ENCODE results near the gene ARID4B. TPM values are rescaled to one million over a fixed set of nuclear protein-coding genes. Genes with fewer than 3 reads are reported as not detected.

Gene ARID4B, protein sequence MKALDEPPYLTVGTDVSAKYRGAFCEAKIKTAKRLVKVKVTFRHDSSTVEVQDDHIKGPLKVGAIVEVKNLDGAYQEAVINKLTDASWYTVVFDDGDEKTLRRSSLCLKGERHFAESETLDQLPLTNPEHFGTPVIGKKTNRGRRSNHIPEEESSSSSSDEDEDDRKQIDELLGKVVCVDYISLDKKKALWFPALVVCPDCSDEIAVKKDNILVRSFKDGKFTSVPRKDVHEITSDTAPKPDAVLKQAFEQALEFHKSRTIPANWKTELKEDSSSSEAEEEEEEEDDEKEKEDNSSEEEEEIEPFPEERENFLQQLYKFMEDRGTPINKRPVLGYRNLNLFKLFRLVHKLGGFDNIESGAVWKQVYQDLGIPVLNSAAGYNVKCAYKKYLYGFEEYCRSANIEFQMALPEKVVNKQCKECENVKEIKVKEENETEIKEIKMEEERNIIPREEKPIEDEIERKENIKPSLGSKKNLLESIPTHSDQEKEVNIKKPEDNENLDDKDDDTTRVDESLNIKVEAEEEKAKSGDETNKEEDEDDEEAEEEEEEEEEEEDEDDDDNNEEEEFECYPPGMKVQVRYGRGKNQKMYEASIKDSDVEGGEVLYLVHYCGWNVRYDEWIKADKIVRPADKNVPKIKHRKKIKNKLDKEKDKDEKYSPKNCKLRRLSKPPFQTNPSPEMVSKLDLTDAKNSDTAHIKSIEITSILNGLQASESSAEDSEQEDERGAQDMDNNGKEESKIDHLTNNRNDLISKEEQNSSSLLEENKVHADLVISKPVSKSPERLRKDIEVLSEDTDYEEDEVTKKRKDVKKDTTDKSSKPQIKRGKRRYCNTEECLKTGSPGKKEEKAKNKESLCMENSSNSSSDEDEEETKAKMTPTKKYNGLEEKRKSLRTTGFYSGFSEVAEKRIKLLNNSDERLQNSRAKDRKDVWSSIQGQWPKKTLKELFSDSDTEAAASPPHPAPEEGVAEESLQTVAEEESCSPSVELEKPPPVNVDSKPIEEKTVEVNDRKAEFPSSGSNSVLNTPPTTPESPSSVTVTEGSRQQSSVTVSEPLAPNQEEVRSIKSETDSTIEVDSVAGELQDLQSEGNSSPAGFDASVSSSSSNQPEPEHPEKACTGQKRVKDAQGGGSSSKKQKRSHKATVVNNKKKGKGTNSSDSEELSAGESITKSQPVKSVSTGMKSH (N-terminal part only)
- total RNA-seq, result 10 to 100 TPM; 38.8 to 41.9 TPM

DNA sequence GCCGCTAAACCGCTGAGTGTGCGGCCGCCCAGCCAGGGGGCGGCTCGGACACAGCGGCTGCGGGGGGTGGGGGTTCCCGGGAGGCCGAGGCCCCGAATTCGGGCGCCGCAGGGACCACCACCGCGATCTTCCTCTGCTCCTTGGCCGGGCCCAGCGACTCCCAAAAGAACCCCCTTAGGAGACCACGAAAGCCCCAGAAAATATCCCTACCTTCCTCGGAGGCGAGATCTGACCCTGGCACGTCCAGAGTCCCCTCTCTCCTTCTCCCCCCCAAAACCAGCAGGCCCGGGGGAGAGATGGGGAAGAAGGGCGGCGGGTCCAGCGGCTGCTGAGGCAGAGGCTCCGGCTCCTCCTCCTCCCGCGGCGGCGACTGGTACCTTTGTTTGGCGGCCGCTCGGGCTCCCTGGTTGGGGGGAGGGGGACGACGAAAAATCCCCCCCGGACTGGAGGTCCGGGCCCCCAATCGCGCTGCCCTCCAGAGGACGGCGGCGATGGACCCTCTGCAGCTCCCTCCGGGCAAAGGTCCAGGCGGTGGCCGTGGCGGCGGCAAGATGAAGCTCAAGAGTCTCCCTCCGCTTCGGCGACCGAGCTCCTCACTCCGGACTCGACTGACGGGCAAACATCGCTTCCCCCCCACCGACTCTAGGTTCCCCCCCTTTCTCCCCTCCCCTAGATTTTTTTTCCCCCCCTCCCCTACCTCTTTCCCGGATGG lies at the start of gene ARID4B:
Gene ARID4B, minus strand, starts transcription at position 621 of the 712 bp plus-strand sequence. CDS start 1,260 bp downstream, outside the sequence.
- TF ChIP-seq, protein P1, sequence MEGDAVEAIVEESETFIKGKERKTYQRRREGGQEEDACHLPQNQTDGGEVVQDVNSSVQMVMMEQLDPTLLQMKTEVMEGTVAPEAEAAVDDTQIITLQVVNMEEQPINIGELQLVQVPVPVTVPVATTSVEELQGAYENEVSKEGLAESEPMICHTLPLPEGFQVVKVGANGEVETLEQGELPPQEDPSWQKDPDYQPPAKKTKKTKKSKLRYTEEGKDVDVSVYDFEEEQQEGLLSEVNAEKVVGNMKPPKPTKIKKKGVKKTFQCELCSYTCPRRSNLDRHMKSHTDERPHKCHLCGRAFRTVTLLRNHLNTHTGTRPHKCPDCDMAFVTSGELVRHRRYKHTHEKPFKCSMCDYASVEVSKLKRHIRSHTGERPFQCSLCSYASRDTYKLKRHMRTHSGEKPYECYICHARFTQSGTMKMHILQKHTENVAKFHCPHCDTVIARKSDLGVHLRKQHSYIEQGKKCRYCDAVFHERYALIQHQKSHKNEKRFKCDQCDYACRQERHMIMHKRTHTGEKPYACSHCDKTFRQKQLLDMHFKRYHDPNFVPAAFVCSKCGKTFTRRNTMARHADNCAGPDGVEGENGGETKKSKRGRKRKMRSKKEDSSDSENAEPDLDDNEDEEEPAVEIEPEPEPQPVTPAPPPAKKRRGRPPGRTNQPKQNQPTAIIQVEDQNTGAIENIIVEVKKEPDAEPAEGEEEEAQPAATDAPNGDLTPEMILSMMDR (IDR thresholded peaks at IDR 0.05), result no peak
- DNase-seq, result peak; percentile 70
- no peak for ATAC-seq
- Mint-ChIP-seq H3K27ac (peak within 1 kb of the TSS; percentile 94), H3K4me1 (ENCODE audit: low read depth) (peaks cover 46% of the 10 kb centered on the region), H3K36me3 (ENCODE audit: low read depth) (peaks cover 27% of the 10 kb centered on the region), H3K4me3 (peak within 1 kb of the TSS; percentile 98), H3K27me3 (no peaks in the 10 kb centered on the region), H3K9me3 (no peaks in the 10 kb centered on the region)
- ChIA-PET POLR2A (interaction anchor here (0.8 to 2.8 kb wide), 5 partner anchors 15 to 541 kb away, joined by 3 to 15 read pairs (median 4); no protein-coding TSS in a partner anchor), CTCF (interaction anchor here (1.0 to 1.5 kb wide), 2 partner anchors 66 to 89 kb away, joined by 3 to 5 read pairs; no protein-coding TSS in a partner anchor)
- intact Hi-C loops (cut with micrococcal nuclease), result loop anchor here (2.0 to 5.0 kb wide), 4 partner anchors 35 to 199 kb away; partner anchors contain the start of gene TOMM20

DNA sequence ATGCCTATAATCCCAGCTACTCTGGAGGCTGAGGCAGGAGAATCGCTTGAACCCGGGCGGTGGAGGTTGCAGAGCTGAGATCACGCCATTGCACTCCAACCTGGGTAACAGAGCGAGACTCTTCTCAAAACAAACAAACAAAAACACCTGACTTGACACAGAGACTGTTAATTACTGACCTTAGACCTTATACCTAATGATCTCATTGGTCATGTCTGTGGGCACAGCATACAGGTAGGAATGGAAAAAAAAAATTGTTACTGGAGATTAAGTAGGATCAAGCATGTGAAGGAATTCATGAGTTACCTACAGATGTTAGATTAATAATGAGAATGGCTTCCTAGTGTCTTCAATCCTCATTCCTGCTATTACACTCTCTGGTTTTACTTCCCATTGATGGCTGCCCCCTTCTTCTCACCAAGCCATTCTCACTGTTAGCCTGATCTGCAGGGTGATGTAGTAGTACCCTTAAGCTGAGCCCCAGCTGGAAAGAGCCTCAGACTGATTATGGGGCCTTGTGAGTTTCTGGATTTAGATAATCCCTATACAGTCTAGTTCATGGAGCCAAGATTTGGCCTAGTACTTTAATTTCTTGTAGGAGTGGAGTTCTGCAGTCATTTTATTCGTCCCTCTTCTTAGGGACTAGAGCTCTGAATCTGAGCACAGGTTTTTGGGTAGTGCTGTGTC lies 48.1 kb upstream of the ARID4B start:
- DNase-seq, result no peak
- Mint-ChIP-seq H3K9me3 (no peaks in the 10 kb centered on the region), H3K36me3 (ENCODE audit: low read depth) (peaks cover 18% of the 10 kb centered on the region), H3K27ac (no peak overlapping the region), H3K4me1 (ENCODE audit: low read depth) (peaks cover 9% of the 10 kb centered on the region), H3K4me3 (no peak overlapping the region), H3K27me3 (no peaks in the 10 kb centered on the region)
- ATAC-seq, result no peak
- TF ChIP-seq, protein P1 (IDR thresholded peaks at IDR 0.05), result no peak
- POLR2A ChIA-PET, result interaction anchor here (0.9 kb wide), 1 partner anchor 9 kb away, joined by 3 read pairs; the partner anchor contains the start of gene TBCE
- CTCF ChIA-PET, result interaction anchor here (1.4 to 4.0 kb wide), 2 partner anchors 9 to 40 kb away, joined by 3 to 18 read pairs; partner anchors contain the start of gene TBCE
- intact Hi-C loops (cut with micrococcal nuclease), result no loop called here

DNA sequence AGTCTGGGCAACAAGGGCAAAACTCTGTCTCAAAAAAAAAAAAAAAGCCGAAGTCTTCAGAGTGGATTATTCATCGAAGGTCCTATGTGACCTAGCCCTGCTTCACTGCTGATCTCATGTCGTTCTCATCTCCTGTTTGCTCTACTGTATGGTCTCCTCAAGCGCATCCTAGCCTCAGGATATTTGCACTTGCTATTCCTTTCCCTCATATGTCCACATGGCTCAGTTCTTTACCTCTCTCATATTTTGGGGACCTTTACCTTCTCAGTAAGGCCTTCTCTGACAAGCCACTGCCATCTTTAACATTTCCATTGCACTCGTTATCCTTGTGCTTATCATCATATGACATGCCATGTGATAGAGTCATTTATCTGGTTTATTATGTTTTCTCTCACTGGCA lies 41.8 kb upstream of the ARID4B start:
- no peak for DNase-seq
- ChIA-PET CTCF (interaction anchor here (1.1 kb wide), 1 partner anchor 117 kb away, joined by 5 read pairs; no protein-coding TSS in a partner anchor), POLR2A (no interaction called here)
- intact Hi-C loops (cut with micrococcal nuclease), result loop anchor here (5.0 kb wide), 1 partner anchor 38 kb away; no protein-coding TSS in a partner anchor
- no peak for ATAC-seq
- H3K27ac Mint-ChIP-seq, result no peak overlapping the region
- H3K27me3 Mint-ChIP-seq, result no peaks in the 10 kb centered on the region
- peak overlapping the region; percentile 24 for H3K4me3 Mint-ChIP-seq
- peaks cover 22% of the 10 kb centered on the region for H3K4me1 Mint-ChIP-seq (ENCODE audit: low read depth)
- TF ChIP-seq, protein P1 (IDR thresholded peaks at IDR 0.05), result no peak
- peaks cover 9% of the 10 kb centered on the region for H3K36me3 Mint-ChIP-seq (ENCODE audit: low read depth)
- no peaks in the 10 kb centered on the region for H3K9me3 Mint-ChIP-seq

DNA sequence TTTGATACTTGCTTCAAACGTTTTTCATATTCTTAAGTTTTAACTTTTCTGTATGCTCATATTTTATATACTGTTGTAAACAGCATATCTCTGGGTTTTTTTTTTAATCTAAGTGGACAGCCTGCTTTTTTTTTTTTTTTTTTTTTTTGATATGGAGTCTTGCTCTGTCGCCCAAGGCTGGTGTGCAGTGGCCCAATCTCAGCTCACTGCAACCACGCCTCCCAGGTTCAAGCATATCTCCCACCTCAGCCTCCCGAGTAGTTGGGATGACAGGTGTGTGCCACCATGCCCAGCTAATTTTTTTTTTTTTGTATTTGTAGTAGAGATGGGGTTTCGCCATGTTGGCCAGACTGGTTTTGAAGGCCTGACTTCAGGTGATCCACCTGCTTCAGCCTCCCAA lies 40.4 kb upstream of the ARID4B start:
- intact Hi-C loops (cut with micrococcal nuclease), result loop anchor here (5.0 kb wide), 1 partner anchor 36 kb away; no protein-coding TSS in a partner anchor
- DNase-seq (no peak), ATAC-seq (no peak)
- TF ChIP-seq, protein P1 (IDR thresholded peaks at IDR 0.05), result no peak
- H3K9me3 Mint-ChIP-seq, result no peaks in the 10 kb centered on the region
- CTCF ChIA-PET, result no interaction called here
- peaks cover 5% of the 10 kb centered on the region for H3K36me3 Mint-ChIP-seq (ENCODE audit: low read depth)
- no peaks in the 10 kb centered on the region for H3K27me3 Mint-ChIP-seq
- no peak overlapping the region for H3K27ac Mint-ChIP-seq
- H3K4me1 Mint-ChIP-seq (ENCODE audit: low read depth), result peaks cover 22% of the 10 kb centered on the region
- H3K4me3 Mint-ChIP-seq, result peak overlapping the region; percentile 95
- POLR2A ChIA-PET, result interaction anchor here (0.7 to 1.2 kb wide), 2 partner anchors 11 to 44 kb away, joined by 3 read pairs; no protein-coding TSS in a partner anchor

Measured in activated CD8-positive, alpha-beta T cell treated with anti-CD3 and anti-CD28 coated beads for 36 hours (primary cell).